ENCODE results near the gene TCF15. TPM values are rescaled to one million over a fixed set of nuclear protein-coding genes. Genes with fewer than 3 reads are reported as not detected.

Gene TCF15
- total and polyA plus RNA-seq, 2 of the 13 experiments (the other 11 are each of a cell fraction or from before 2014, with no cell fraction given) = not detected

- TF ChIP-seq AKNA (CRISPR knock-in tag; IDR thresholded peaks at IDR 0.05; ENCODE audit: borderline replicate concordance) = no peak
- TF ChIP-seq, protein P1, sequence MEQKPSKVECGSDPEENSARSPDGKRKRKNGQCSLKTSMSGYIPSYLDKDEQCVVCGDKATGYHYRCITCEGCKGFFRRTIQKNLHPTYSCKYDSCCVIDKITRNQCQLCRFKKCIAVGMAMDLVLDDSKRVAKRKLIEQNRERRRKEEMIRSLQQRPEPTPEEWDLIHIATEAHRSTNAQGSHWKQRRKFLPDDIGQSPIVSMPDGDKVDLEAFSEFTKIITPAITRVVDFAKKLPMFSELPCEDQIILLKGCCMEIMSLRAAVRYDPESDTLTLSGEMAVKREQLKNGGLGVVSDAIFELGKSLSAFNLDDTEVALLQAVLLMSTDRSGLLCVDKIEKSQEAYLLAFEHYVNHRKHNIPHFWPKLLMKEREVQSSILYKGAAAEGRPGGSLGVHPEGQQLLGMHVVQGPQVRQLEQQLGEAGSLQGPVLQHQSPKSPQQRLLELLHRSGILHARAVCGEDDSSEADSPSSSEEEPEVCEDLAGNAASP (CRISPR knock-in tag; IDR thresholded peaks at IDR 0.05; ENCODE audit: borderline replicate concordance) = peak; percentile 94
- TF ChIP-seq ISX (CRISPR knock-in tag; conservative IDR thresholded peaks at IDR 0.05) = no peak
- TF ChIP-seq SPEN (CRISPR knock-in tag; IDR thresholded peaks at IDR 0.05; ENCODE audit: low read depth) = peak; percentile 2; the same call in 1 of the 2 replicates
- peak; percentile 22; the same call in 1 of the 2 replicates for TF ChIP-seq FOXO1 (CRISPR knock-in tag; IDR thresholded peaks at IDR 0.05)
- TF ChIP-seq ZBTB43 (CRISPR knock-in tag; conservative IDR thresholded peaks at IDR 0.05) = no peak
- TF ChIP-seq ARID5B (CRISPR knock-in tag; IDR thresholded peaks at IDR 0.05) = peak; percentile 43; the same call in 1 of the 2 replicates
- no peak for TF ChIP-seq SCMH1 (CRISPR knock-in tag; IDR thresholded peaks at IDR 0.05; ENCODE audit: borderline replicate concordance)
- TF ChIP-seq TARDBP (CRISPR knock-in tag; IDR thresholded peaks at IDR 0.05) = peak; percentile 37; the same call in 1 of the 2 replicates
- no peak for TF ChIP-seq ZNF577 (CRISPR knock-in tag; IDR thresholded peaks at IDR 0.05; ENCODE audit: borderline replicate concordance, low read depth)
- no peak for TF ChIP-seq ZNF282 (IDR thresholded peaks at IDR 0.05; ENCODE audit: partially characterized antibody)
- TF ChIP-seq HHEX (CRISPR knock-in tag; IDR thresholded peaks at IDR 0.05) = no peak
- peak; percentile 18; the same call in 1 of the 2 replicates for TF ChIP-seq ZNF543 (CRISPR knock-in tag; IDR thresholded peaks at IDR 0.05)
- peak; percentile 70 for TF ChIP-seq U2AF1 (optimal IDR thresholded peaks at IDR 0.05; ENCODE audit: low read depth, low read length)
- TF ChIP-seq HNRNPK (IDR thresholded peaks at IDR 0.05; ENCODE audit: low read depth, low read length, poor library complexity, severe bottlenecking) = no peak
- peak; percentile 80; the same call in 1 of the 2 replicates for TF ChIP-seq ZNF556 (CRISPR knock-in tag; IDR thresholded peaks at IDR 0.05; ENCODE audit: borderline replicate concordance)
These were observed 43.7 kb upstream of the TCF15 start (continued) for GRCh38 chr20:653590-654416.

Data from HepG2 (cell line).